Measurements from ENCODE around the gene TNNI3.

Gene TNNI3

GRCh38 chr19:55152017-55152416, 5.5 kb downstream of the TNNI3 start:
- DNase-seq (ENCODE audit: low read depth), result no peak
- no peak overlapping the region for H3K4me3 ChIP-seq (ENCODE audit: low read depth, low read length)
- TF ChIP-seq MAX (IDR thresholded peaks at IDR 0.05; ENCODE audit: low read depth, low read length), result no peak
- TF ChIP-seq POLR2A (IDR thresholded peaks at IDR 0.05; ENCODE audit: extremely low read depth, insufficient read length), result no peak
- TF ChIP-seq, protein P1, sequence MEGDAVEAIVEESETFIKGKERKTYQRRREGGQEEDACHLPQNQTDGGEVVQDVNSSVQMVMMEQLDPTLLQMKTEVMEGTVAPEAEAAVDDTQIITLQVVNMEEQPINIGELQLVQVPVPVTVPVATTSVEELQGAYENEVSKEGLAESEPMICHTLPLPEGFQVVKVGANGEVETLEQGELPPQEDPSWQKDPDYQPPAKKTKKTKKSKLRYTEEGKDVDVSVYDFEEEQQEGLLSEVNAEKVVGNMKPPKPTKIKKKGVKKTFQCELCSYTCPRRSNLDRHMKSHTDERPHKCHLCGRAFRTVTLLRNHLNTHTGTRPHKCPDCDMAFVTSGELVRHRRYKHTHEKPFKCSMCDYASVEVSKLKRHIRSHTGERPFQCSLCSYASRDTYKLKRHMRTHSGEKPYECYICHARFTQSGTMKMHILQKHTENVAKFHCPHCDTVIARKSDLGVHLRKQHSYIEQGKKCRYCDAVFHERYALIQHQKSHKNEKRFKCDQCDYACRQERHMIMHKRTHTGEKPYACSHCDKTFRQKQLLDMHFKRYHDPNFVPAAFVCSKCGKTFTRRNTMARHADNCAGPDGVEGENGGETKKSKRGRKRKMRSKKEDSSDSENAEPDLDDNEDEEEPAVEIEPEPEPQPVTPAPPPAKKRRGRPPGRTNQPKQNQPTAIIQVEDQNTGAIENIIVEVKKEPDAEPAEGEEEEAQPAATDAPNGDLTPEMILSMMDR (IDR thresholded peaks at IDR 0.05; ENCODE audit: low read depth, low read length), result no peak
- TF ChIP-seq MYC (IDR thresholded peaks at IDR 0.05; ENCODE audit: low read depth, low read length), result no peak

GRCh38 chr19:55149078-55150003, 8.2 kb downstream of the TNNI3 start, which contains the start of gene TNNT1:
TSS of gene TNNT1 (minus strand) at chr19:55149206. CDS start at chr19:55147157, 2,049 bp downstream.
- TF ChIP-seq MYC (IDR thresholded peaks at IDR 0.05; ENCODE audit: low read depth, low read length) (no peak), POLR2A (IDR thresholded peaks at IDR 0.05; ENCODE audit: extremely low read depth, insufficient read length) (no peak), MAX (IDR thresholded peaks at IDR 0.05; ENCODE audit: low read depth, low read length) (no peak)
- TF ChIP-seq, protein P1 (IDR thresholded peaks at IDR 0.05; ENCODE audit: low read depth, low read length), result no peak
- DNase-seq (ENCODE audit: low read depth), result no peak
- H3K4me3 ChIP-seq (ENCODE audit: low read depth, low read length), result no peak within 1 kb of the TSS

- DNase-seq (ENCODE audit: low read depth), result no peak
- H3K4me3 ChIP-seq (ENCODE audit: low read depth, low read length), result no peak overlapping the region
- TF ChIP-seq MYC (IDR thresholded peaks at IDR 0.05; ENCODE audit: low read depth, low read length) (no peak), POLR2A (IDR thresholded peaks at IDR 0.05; ENCODE audit: extremely low read depth, insufficient read length) (no peak), MAX (IDR thresholded peaks at IDR 0.05; ENCODE audit: low read depth, low read length) (no peak)
- TF ChIP-seq, protein P1 (IDR thresholded peaks at IDR 0.05; ENCODE audit: low read depth, low read length), result no peak
Observed at GRCh38 chr19:55147545-55148251, 9.8 kb downstream of the TNNI3 start.

DNA sequence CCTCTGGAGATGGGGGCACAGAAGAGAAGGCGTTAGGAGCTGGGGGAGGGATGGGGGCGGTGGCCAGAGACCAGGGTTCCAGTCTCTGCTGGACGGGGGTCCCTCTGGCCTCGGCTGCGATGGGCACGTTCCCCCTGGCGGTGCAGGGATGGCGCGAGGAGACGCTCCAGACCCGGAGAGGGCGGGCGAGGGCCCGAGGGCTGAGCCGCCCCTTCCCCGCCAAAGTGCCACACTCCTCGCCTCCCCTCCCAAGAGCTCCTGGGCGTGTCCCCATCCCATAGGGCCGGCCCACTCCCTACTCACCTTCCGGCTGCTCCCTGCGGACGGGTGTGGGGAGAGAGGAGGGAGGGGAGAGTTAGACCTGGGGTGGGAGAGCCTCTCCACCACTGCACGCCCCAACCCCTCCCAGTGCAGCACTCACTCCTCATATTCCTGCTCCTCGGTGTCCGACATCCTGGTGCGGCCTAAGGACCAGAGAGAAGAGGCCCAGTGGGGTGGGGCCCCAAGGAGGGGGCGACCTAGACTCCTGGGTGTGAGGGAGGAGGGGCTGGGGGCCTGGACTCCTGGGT, 10.7 kb downstream of the TNNI3 start:
- peak; percentile 24 for DNase-seq (ENCODE audit: low read depth)

More for the DNA sequence above, 10.7 kb downstream of the TNNI3 start:
- TF ChIP-seq, protein P1 (IDR thresholded peaks at IDR 0.05; ENCODE audit: low read depth, low read length), result no peak
- TF ChIP-seq MAX (IDR thresholded peaks at IDR 0.05; ENCODE audit: low read depth, low read length) (no peak), POLR2A (IDR thresholded peaks at IDR 0.05; ENCODE audit: extremely low read depth, insufficient read length) (no peak), MYC (IDR thresholded peaks at IDR 0.05; ENCODE audit: low read depth, low read length) (no peak)
- no peak overlapping the region for H3K4me3 ChIP-seq (ENCODE audit: low read depth, low read length)

Measured in NB4 (cell line).